ENCODE measurements around the gene DSC1.

- TF ChIP-seq CTCF (IDR thresholded peaks at IDR 0.05) (no peak), POLR2A (IDR thresholded peaks at IDR 0.05) (no peak)
Measured at GRCh38 chr18:31162825-31163435, at the start of gene DSC1.

Data from adrenal gland (tissue), 5 donors.